Activated CD8-positive, alpha-beta memory T cell treated with anti-CD3 and anti-CD28 coated beads for 36 hours (primary cell): ENCODE data around the gene ZNF45. TPM values are rescaled to one million over a fixed set of nuclear protein-coding genes. Genes with fewer than 3 reads are reported as not detected.
"Not testable (repeated sequence)": the region's sequence is repeated elsewhere in the genome, so short reads cannot be mapped to it uniquely, and the experiment has no call there.

ENCODE experiments used
- CTCF ChIA-PET: fragments of 350-600 bp; sonication (Branson Sonifier 250); formaldehyde crosslinking; loops from one replicate; lab custom pipeline; 2021; ENCODE audit warnings: antibody characterized with exemption; lab: Charles Lee
- POLR2A ChIA-PET: fragments of 350-600 bp; sonication (Branson Sonifier 250); formaldehyde crosslinking; loops from one replicate; lab custom pipeline; 2021; ENCODE audit warnings: antibody characterized with exemption; lab: Charles Lee
- total RNA-seq, 2 experiments: library from RNA; stranded (reverse); gene quantifications; one replicate each; pipeline ENCODE4 v1.2.3, GENCODE V29; 2021

The ZNF45 gene
- total RNA-seq = 10 to 100 TPM in 1 of 2 experiments, 1 to 10 TPM in 1; 8.9 to 10.0 TPM

DNA sequence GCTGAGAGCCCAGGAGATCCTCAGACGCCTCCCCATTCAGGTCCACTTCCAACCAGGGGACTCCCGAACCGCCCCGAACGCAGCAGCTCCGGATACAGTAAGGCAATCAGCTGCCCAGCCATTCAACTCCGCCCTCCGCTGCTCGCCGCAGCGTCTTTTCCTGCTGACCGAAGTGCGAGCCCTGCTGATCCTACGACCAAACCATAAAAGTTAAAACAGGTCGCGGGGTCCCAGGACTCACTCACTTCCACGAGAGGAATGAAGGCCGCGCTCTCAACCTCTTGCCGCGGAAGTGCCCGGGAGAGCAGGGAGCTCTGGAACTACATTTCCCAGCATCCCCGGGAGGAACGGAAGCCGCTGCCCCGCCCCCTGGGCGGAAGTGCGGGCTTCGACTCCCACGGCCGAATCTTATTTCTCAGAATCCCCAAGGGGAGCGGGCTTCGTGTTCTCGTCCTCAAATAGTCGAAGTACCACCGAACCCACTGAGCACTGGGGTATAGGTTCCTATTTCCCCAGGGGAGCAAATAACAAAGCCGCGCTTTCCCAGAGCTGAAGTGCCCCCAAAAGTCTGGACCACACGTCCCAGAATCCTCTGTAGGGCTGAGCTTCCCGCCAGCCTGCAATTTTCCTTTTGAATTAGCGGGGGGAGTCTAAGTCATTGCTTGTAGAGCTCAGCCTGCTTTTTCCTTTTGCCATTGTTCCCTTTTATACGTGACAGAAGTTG, at the start of gene ZNF45:
Gene ZNF45 (minus strand): TSS at position 298 of the 724 bp plus-strand sequence. CDS start 13,097 bp downstream, outside the sequence.
- ChIA-PET CTCF (interaction anchor here (0.9 to 1.0 kb wide), 2 partner anchors 16 to 126 kb away, joined by 3 read pairs; partner anchors contain the start of gene ZNF221), POLR2A (interaction anchor here (0.5 to 1.1 kb wide), 3 partner anchors 16 to 757 kb away, joined by 3 read pairs; partner anchors contain the start of genes ZNF221 and ZNF226)

DNA sequence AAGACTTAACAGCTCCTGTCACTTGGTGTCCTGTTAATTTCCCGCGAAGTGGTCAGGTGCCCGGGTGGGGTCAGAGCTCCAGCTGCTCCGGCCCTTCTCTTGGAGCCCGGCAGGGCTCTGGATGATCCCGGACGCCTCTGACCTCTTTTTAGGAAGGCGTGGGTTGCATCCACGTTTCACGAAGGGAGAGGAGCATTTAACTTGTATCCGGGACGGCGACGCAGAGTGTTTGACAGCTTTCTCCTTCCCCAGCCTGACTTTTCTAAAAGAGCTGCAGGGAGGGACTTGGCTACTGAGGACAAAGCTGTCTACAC, 49.6 kb upstream of the ZNF45 start:
- ChIA-PET CTCF (interaction anchor here (0.7 kb wide), 1 partner anchor 149 kb away, joined by 3 read pairs; no protein-coding TSS in a partner anchor), POLR2A (interaction anchor here (0.8 kb wide), 1 partner anchor 110 kb away, joined by 3 read pairs; no protein-coding TSS in a partner anchor)

DNA sequence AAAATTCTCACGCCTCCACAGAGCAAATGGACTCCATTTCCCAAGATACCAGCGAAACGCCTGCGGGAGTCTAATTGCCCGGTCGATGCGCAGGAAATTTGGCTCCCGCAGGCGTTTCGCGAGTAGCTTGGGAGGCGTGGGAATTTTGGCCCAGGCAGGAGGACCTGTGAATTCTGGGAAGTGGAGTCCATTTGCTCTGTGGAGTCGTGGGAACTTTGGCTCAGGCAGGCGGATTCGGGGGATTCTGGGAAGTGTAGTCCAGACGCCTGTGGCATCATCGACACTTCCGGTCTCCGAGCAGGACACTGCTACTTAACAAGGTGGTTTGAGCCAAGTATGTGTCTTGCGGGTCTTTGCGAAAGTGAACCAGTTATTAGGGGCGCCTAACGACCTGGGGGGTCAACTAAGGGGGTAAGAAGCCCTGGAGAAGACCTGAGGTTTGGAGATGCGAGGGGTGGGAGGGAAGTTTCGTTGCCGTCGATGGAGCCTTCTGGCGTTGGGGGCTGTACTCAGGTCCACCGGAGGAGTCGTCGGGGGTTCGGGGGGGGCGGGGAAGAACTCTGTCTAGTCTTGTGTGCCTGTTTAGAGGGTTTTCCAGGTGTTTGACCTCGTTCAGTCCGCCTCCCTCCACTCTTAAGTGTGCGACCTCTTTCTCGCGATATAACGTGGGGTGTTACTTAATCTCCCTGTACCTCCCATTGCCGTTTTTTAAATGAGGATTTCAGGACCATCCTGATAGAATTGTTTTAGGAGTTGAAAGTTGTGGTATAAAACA, 49.0 kb upstream of the ZNF45 start, which contains the start of gene ZNF155:
Gene ZNF155 (plus strand): TSS at position 277 of the 775 bp plus-strand sequence. CDS start 4,356 bp downstream, outside the sequence.
- CTCF ChIA-PET = interaction anchor here (0.7 kb wide), 1 partner anchor 150 kb away, joined by 3 read pairs; no protein-coding TSS in a partner anchor
- POLR2A ChIA-PET = interaction anchor here (0.8 kb wide), 1 partner anchor 111 kb away, joined by 3 read pairs; no protein-coding TSS in a partner anchor

DNA sequence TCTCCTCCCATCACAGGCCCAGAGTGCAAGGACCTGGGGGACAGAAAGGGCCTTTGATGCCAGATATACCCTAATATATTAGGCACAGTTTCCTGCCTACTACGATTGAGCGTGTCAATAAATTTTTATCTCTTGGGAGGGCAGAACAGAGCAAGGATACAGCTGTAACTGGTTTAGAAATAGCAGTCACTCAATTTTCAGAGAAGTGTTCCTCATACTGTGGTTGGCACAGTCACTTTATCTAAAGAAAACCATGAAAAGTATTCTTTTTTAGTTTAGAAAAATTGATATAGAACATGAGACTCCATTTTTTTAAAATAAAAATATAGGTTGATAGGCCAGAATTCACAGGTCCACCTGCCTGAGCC, 48.4 kb upstream of the ZNF45 start:
- POLR2A ChIA-PET = no interaction called here
- CTCF ChIA-PET = no interaction called here

DNA sequence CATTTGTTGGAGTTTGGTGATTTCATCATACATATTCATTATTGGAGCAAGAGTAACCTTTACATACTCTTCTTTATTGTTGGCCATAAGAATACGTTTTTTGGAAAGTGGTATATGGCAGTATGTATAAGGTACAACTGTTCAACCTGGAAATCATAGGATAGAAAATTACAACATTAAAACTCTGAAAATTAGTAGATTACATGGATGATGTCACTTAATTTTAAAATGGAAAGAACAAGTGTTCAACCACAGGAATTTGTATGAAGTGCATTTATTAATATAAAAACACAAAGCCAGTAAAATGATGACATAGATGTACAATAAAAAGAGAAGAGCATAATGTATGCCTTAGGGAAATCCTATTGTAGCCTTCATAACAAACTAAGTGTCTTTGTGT, 41.6 kb upstream of the ZNF45 start:
- CTCF ChIA-PET = no interaction called here
- POLR2A ChIA-PET = no interaction called here

DNA sequence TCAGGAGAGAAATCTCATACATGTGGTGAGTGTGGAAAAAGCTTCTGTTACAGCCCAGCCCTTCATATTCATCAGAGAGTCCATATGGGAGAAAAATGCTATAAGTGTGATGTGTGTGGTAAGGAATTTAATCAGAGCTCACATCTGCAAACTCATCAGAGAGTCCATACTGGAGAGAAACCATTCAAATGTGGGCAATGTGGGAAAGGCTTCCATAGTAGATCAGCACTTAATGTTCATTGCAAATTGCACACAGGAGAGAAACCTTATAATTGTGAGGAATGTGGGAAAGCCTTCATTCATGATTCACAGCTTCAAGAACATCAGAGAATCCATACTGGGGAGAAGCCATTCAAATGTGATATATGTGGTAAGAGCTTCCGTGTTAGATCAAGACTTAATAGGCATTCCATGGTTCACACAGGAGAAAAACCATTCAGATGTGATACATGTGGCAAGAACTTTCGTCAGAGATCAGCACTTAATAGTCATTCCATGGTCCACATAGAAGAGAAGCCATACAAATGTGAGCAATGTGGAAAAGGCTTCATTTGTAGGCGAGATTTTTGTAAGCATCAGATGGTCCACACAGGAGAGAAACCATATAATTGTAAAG, 31.1 kb upstream of the ZNF45 start:
- POLR2A ChIA-PET = no interaction called here
- CTCF ChIA-PET = interaction anchor here (0.8 kb wide), 1 partner anchor 18 kb away, joined by 3 read pairs; no protein-coding TSS in a partner anchor

DNA sequence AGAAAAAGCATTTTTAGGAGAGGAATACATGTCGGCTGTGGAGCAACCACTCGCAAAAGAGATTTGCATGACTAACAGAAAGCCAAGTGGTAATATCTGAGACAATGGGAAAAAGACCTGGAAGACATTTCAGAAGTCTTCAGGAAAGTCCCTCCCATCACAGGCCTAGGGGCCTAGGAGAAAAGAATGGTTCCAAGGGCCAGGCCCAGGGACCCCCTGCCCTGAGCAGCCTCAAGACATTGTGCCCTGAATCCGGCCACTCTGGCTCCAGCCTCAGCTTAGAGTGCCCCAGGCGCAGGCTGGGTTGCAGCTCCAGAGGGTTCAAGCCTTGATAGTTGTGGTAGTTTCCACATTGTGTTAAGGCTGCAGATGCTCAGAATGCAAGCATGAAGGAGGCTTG, 25.3 kb upstream of the ZNF45 start:
- POLR2A ChIA-PET = no interaction called here
- CTCF ChIA-PET = no interaction called here

DNA sequence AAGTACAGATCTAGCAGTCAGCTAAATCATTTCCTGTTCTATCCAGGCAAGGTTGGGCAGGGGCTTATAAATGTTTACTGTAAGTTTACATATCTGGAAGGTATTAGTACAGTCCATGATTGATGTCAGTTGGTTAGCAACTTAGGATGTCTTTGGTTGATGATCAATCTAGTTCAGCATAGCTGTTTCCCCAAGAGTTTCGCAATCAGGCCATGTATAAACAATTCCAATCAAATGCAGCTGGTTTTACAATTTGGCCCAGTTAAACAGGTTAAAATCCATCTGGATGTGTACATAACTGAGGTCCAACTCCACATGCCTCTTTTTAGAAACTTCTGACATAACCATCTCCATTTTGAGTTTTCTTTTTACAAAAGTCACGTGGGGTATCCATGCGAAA, 22.8 kb upstream of the ZNF45 start:
- POLR2A ChIA-PET = no interaction called here
- CTCF ChIA-PET = no interaction called here

DNA sequence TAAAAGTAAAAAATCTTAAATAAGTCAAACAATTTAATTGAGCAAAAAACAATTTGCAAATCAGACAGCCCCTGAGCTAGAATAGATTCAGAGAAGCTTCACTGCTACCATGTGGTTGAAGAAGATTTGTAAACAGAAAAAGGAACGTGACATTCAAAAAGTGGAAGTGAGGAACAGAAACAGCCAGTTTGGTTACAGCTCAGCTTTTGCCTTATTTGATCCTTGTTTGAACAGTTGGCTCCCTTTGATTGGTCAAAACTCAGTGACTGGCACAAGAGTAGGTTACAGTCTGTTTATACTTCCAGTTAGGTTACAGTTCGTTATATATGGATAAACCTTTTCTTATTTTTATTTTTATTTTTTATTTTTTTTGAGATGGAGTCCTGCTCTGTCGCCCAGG, 21.7 kb upstream of the ZNF45 start:
- ChIA-PET CTCF (interaction anchor here (0.6 kb wide), 1 partner anchor 100 kb away, joined by 3 read pairs; no protein-coding TSS in a partner anchor), POLR2A (no interaction called here)

DNA sequence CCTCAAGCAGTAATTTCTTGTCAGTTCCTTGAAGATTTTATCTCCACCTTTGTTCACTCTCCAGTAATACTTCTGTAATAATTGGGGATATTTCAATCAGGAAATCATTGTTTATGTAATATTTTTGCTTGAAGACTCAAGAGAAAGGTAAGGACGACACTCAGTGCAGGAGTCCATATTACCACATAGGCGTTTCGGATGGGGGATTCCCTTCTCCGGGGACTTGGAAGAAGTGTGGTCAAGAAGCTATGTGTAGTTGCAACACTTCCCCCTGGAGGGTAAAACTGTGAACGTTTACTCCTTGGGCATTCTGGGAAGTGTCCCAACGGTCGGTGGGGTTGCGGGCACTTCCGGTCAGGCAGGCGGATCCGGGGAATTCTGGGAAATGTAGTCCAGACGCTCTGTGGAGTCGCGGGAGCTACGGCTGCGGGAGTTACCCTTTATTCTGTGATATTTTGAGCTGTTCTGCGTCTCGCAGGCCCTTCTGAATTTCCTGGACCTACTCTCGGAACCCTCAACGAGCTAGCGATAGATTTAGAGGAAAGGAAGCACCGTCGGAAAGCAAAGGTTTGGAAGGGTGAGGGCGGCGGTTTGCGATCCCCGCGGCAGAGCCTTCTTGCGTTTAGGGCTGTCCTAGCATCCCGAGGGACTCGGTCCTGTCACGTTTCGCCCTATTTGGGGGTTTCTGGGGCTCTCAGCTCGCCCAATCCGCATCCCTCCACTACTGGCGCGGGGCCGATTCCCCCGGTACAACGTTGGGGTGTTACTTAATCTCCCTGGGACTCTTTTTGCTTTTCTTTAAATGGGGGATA, 16.0 kb upstream of the ZNF45 start, which contains the start of gene ZNF221:
Gene ZNF221 (plus strand): TSS at position 395 of the 812 bp plus-strand sequence. CDS start 11,499 bp downstream, outside the sequence.
- CTCF ChIA-PET = interaction anchor here (0.8 to 0.9 kb wide), 2 partner anchors 16 to 145 kb away, joined by 3 to 4 read pairs; partner anchors contain the start of gene ZNF45
- POLR2A ChIA-PET = interaction anchor here (1.0 kb wide), 1 partner anchor 16 kb away, joined by 3 read pairs; the partner anchor contains the start of gene ZNF45

DNA sequence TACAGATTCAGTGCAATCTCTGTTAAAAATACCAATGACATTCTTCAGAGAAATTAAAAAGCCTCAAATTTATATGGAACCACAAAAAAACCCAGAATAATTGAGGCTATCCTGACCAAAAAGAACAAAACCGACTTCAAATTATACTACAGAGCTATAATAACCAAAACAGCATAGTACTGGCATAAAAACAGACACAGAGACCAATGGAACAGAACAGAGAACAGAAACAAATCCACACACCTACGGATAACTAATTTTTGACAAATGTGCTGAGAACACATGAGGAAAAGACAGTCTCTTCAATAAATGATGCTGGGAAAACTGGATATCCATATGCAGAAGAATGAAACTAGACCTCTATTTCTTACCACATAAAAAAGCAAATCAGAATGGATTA, 14.7 kb upstream of the ZNF45 start:
- CTCF ChIA-PET, POLR2A ChIA-PET: not testable (repeated sequence)

DNA sequence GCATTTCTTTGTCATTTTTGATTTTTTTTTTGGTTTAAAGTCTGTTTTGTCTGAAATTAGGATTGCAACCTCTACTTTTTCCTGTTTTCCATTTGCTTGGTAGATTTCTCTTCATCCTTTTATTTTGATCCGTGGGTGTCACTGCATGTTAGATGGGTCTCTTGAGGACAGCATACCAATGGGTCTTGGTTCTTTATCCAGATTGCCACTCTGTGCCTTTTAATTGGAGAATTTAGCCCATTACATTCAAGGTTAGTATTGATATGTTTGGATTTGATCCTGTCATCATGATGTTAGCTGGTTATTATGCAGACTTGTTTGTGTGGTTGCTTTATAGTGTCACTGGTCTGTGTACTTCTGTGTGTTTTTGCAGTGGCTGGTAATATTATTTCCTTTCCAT, 12.3 kb upstream of the ZNF45 start:
- POLR2A ChIA-PET, CTCF ChIA-PET: not testable (repeated sequence)

DNA sequence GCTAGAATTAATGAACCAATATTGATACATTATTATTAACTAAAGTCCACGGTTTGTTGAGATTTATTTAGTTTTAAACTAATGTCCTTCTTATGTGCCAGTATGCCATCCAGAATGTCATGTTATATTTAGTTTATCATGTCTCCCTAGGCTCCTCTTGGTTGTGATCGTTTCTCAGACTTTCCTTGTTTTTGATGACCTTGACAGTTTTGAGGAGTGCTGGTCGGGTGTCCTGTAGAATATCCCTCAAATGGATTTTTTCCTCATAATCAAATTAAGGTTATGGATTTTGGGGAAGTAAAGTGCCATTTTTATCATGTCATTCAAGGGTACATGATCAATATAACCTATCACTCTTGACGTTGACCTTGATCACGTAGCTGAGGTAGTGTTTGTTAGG, 6.1 kb upstream of the ZNF45 start:
- ChIA-PET POLR2A (no interaction called here), CTCF (no interaction called here)

DNA sequence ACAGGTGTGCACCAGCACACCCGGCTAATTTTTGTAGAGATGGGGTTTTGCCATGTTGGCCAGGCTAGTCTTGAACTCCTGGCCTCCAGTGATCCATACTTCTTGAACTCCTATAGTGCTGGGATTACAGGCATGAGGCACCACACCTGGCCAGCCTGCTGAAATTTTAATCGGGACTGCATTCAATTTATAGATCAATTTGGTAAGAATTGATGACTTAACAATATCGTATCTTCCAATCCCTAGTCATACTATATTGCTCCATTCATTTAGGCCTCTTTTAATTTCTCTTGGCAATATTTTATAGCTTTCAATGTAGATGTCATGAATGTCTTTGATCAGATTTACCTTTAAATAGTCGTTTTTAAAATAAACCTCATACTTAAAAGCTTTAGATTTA, 5.6 kb upstream of the ZNF45 start:
- CTCF ChIA-PET = no interaction called here
- POLR2A ChIA-PET = no interaction called here

DNA sequence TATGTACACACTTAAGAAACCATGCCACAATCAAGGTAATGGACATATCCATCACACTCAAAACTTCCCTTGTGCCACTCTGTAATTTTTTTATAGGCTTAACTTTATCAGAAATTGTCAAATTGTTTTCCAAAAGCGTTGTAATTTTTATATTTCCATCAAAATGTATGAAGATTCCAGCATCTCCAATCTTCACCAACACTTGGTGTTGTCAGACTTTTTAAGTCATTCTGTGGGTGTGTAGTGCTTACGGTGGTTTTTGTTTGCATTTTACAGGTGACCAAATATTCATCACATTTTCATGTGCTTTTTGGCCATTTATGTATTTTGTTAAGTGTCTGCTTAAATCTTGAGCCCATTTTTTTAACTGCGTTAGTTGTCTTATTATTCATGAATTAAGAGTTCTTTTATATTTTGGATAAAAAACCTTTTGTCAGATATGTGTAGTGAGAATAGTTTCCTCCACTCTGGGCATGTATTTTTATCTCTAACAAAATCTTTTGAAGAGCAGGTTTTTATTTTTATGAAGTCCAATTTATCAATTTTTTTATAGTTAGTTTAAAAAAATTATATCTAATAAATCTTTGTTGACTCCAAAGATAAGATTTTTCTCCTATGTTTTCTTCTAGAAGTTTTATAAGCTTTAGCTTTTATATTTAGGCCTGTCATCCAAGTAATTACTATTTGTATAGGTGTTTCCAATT, 4.6 kb upstream of the ZNF45 start:
- POLR2A ChIA-PET = no interaction called here
- CTCF ChIA-PET = no interaction called here

DNA sequence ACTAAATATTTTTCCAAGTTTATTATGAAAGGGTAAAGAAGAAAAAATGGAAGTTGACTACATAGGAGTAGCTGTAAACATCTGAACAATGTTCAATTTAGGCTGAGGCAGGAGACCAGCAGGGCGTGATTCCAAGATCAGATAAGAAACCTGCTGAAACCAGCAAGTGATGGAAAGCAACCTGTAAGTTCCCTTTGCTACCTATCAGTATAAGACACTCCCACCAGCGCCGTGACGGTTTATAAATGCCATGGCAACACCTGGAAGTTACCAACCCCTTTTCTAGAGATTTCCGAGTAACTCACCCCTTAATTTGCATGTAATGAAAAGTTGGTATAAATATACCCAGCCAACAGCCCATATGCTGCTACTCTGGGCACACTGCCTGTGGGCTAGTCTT, 1.1 kb upstream of the ZNF45 start:
- ChIA-PET CTCF (no interaction called here), POLR2A (no interaction called here)

DNA sequence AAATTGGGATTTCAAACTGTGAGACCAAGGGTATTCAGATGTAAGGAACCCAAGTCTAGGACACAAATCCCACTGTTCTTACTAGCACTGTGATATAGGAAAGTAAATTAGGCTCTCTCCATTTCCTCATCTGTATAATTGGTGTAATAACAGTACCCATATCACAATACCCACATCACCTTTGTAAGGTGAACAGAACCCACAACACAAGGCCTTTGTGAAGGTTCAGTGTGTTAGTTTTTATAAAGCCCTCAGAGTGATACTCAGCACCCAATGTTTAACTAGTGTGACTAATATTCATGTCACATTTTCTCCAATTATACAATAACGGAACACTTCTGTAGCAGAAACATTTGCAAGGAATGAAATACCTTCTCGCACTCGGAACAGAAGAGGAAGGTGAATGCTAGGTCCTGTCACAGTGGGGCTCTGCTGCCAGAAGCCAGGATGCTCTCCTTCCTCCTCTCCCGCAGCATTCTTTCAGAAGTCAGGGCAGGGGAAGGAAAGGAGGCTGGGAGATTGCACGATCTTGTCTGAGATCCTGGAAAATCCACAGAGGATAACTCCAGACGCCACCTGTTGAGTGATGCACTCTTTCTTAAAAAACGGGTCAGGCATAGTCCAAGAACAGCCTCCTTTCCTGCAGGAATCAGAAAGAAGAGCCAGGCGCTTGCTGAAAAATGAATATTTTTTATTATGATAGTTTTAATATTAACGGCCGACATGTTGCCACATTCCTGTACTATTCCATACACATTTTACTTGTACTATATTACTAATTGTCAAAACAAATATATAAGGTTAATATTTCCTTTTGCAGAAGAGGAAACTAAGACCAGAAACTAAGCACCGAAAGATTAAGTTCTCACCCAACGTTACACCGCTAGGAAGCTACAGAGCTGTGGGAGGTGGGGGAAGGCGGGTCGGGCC, 762 bp downstream of the ZNF45 start:
- ChIA-PET CTCF (interaction anchor here (0.9 to 1.0 kb wide), 2 partner anchors 17 to 125 kb away, joined by 3 read pairs; partner anchors contain the start of gene ZNF221), POLR2A (interaction anchor here (1.1 kb wide), 1 partner anchor 17 kb away, joined by 3 read pairs; the partner anchor contains the start of gene ZNF221)
